Astrocyte (in vitro differentiated cells and primary cell): ENCODE results near the gene ABCF2.

ENCODE experiments used
- CTCF ChIP-seq: IDR thresholded peaks from 2 replicates; pipeline ENCODE4 v1.5.1; 2011; ENCODE audit warnings: low read depth, mild to moderate bottlenecking, inconsistent platforms, low read length, moderate library complexity; ENCODE audit not compliant: insufficient read depth
- EZH2 ChIP-seq: IDR thresholded peaks from 2 replicates; pipeline ENCODE4 v1.6.1; 2012; ENCODE audit warnings: mild to moderate bottlenecking, low read length, inconsistent platforms; ENCODE audit not compliant: insufficient read depth

GRCh38 chr7:151179946-151180345, 47.1 kb downstream of the ABCF2 start:
- no peak for TF ChIP-seq CTCF
- no peak for TF ChIP-seq EZH2
